HepG2 (cell line): ENCODE results near the gene LPXN. TPM values are rescaled to one million over a fixed set of nuclear protein-coding genes. Genes with fewer than 3 reads are reported as not detected.

ENCODE experiments used
- ATF4 ChIP-seq, 2 experiments: fragments of 450-650 bp in 1 of 2; sonication (generic) in 1 of 2; formaldehyde crosslinking; IDR thresholded peaks; 2 replicates each; pipeline versions ENCODE4 v1.5.0 to v1.8.0; 2020 to 2022; ENCODE audit warnings: mild to moderate bottlenecking in 1 of 2, missing genetic modification reagents in 1 of 2
- DDIT3 ChIP-seq: sonication (generic); formaldehyde crosslinking; IDR thresholded peaks from 2 replicates; pipeline ENCODE4 v1.4.0; 2020; ENCODE audit warnings: mild to moderate bottlenecking, missing genetic modification reagents
- DPF2 ChIP-seq: sonication (generic); formaldehyde crosslinking; IDR thresholded peaks from 2 replicates; pipeline ENCODE4 v1.4.0; 2020; ENCODE audit warnings: mild to moderate bottlenecking, low read depth, missing genetic modification reagents, borderline replicate concordance
- FOSL2 ChIP-seq: sonication (generic); formaldehyde crosslinking; IDR thresholded peaks from 2 replicates; pipeline ENCODE4 v1.4.0; 2020; ENCODE audit warnings: missing genetic modification reagents
- GATAD1 ChIP-seq: IDR thresholded peaks from 2 replicates; pipeline ENCODE4 v1.6.1; 2016; ENCODE audit warnings: missing genetic modification reagents, missing compliant biosample characterization
- JDP2 ChIP-seq: sonication (generic); formaldehyde crosslinking; IDR thresholded peaks from 2 replicates; pipeline ENCODE4 v1.8.1; 2022; ENCODE audit warnings: missing genetic modification reagents, borderline replicate concordance
- NR2F2 ChIP-seq: IDR thresholded peaks from 2 replicates; pipeline ENCODE4 v1.6.1; 2012; ENCODE audit warnings: low read depth, inconsistent platforms, borderline replicate concordance
- PHF20 ChIP-seq: sonication (generic); formaldehyde crosslinking; IDR thresholded peaks from 2 replicates; pipeline ENCODE4 v1.5.0; 2020; ENCODE audit warnings: mild to moderate bottlenecking, missing genetic modification reagents
- POLR2A ChIP-seq, 2 experiments: IDR thresholded peaks; 2 replicates each; pipeline ENCODE4 v1.6.1; 2011; ENCODE audit warnings: low read depth in 2 of 2, low read length in 2 of 2, mild to moderate bottlenecking in 1 of 2, moderate library complexity in 1 of 2; ENCODE audit not compliant: insufficient read depth in 1 of 2
- RBM22 ChIP-seq: fragments of 200-400 bp; formaldehyde crosslinking; optimal IDR thresholded peaks from 2 replicates; pipeline ENCODE3; 2017; ENCODE audit warnings: mild to moderate bottlenecking, low read length, moderate library complexity
- RELA ChIP-seq: sonication (generic); formaldehyde crosslinking; IDR thresholded peaks from 2 replicates; pipeline ENCODE4 v1.4.0; 2020; ENCODE audit warnings: missing genetic modification reagents
- THRA ChIP-seq: sonication (generic); formaldehyde crosslinking; IDR thresholded peaks from 2 replicates; pipeline ENCODE4 v1.4.0; 2020; ENCODE audit warnings: missing genetic modification reagents, borderline replicate concordance
- ZBTB44 ChIP-seq: sonication (generic); formaldehyde crosslinking; IDR thresholded peaks from 2 replicates; pipeline ENCODE4 v1.4.0; 2020; ENCODE audit warnings: missing genetic modification reagents
- ZFYVE20 ChIP-seq: sonication (generic); formaldehyde crosslinking; IDR thresholded peaks from 2 replicates; pipeline ENCODE4 v1.8.0; 2023; ENCODE audit warnings: low read depth, mild to moderate bottlenecking, moderate library complexity, missing genetic modification reagents, borderline replicate concordance
- ZHX1 ChIP-seq: sonication (generic); formaldehyde crosslinking; IDR thresholded peaks from 2 replicates; pipeline ENCODE4 v1.8.1; 2022; ENCODE audit warnings: low read depth, mild to moderate bottlenecking, missing genetic modification reagents
- ZMYM4 ChIP-seq: sonication (generic); formaldehyde crosslinking; IDR thresholded peaks from 2 replicates; pipeline ENCODE4 v1.8.1; 2023; ENCODE audit warnings: mild to moderate bottlenecking, missing genetic modification reagents
- ZNF101 ChIP-seq: sonication (generic); formaldehyde crosslinking; IDR thresholded peaks from 2 replicates; pipeline ENCODE4 v1.4.0; 2020; ENCODE audit warnings: mild to moderate bottlenecking, low read depth, missing genetic modification reagents, borderline replicate concordance
- ZNF703 ChIP-seq: sonication (generic); formaldehyde crosslinking; IDR thresholded peaks from 2 replicates; pipeline ENCODE4 v1.5.1; 2020; ENCODE audit warnings: missing genetic modification reagents, mild to moderate bottlenecking, moderate library complexity, borderline replicate concordance
- ZSCAN30 ChIP-seq: sonication (generic); formaldehyde crosslinking; IDR thresholded peaks from 2 replicates; pipeline ENCODE4 v1.5.0; 2020; ENCODE audit warnings: mild to moderate bottlenecking, missing genetic modification reagents
- ZXDC ChIP-seq: sonication (generic); formaldehyde crosslinking; IDR thresholded peaks from 2 replicates; pipeline ENCODE4 v1.5.0; 2020; ENCODE audit warnings: mild to moderate bottlenecking, missing genetic modification reagents
- polyA plus RNA-seq, 8 experiments: library from polyadenylated mRNA; depleted of rRNA in 3 of 8; stranded (reverse) in 7 of 8; unstranded in 1 of 8; fragments of >200 nt; fragmentation: Illumina TruSeq in 4 of 8; extraction: Trizol in 4 of 8; gene quantifications; 2 replicates each; pipeline versions ENCODE4 v1.2.1 to v1.2.3, GENCODE V29; 2011 to 2016; ENCODE audit warnings: low read depth in 4 of 8, missing spikeins in 1 of 8, mixed read lengths in 1 of 8; ENCODE audit not compliant: insufficient read depth in 1 of 8
- total RNA-seq, 5 experiments: library from RNA; depleted of rRNA; stranded (reverse); fragments of >200 nt; fragmentation: Illumina TruSeq; extraction: Trizol; gene quantifications; 2 replicates each; pipeline ENCODE4 v1.2.3, GENCODE V29; 2016; ENCODE audit warnings: low read depth in 1 of 5

LPXN gene
- total and polyA plus RNA-seq, 2 of the 13 experiments (the other 11 are each of a cell fraction or from before 2014, with no cell fraction given) = 1.7 to 3.5 TPM

- TF ChIP-seq THRA = no peak
- no peak for TF ChIP-seq PHF20 (CRISPR knock-in tag)
- no peak for TF ChIP-seq FOSL2 (CRISPR knock-in tag)
- TF ChIP-seq ZXDC = no peak
- no peak for TF ChIP-seq DPF2 (CRISPR knock-in tag)
- peak; percentile 30 for TF ChIP-seq ZMYM4 (CRISPR knock-in tag)
- TF ChIP-seq ZBTB44 (CRISPR knock-in tag) = no peak
- no peak for TF ChIP-seq GATAD1 (CRISPR knock-in tag)
- TF ChIP-seq ZSCAN30 (CRISPR knock-in tag) = no peak; the same call in 1 of the 2 replicates
- no peak for TF ChIP-seq RELA (CRISPR knock-in tag)
- no peak for TF ChIP-seq DDIT3 (CRISPR knock-in tag)
- no peak for TF ChIP-seq ZHX1 (CRISPR knock-in tag)
- no peak for TF ChIP-seq ZNF703 (CRISPR knock-in tag)
- TF ChIP-seq ATF4 (CRISPR knock-in tag; IDR thresholded peaks at IDR 0.05) = 0 out of 4 replicates have a peak, but pooled peaks of 1 of the 2 experiments have one; percentile 11
- TF ChIP-seq ZNF101 = no peak
- TF ChIP-seq POLR2A (IDR thresholded peaks at IDR 0.05; ENCODE audit: insufficient read depth in 1 of 2, low read depth in 2 of 2, low read length in 2 of 2) = peak; percentile 62 to 63; a peak in 2 of 4 replicates
- TF ChIP-seq ZFYVE20 (CRISPR knock-in tag) = no peak
- peak; percentile 32; the same call in 1 of the 2 replicates for TF ChIP-seq NR2F2
- TF ChIP-seq JDP2 = no peak
- TF ChIP-seq RBM22 = peak; percentile 50
Measured at GRCh38 chr11:58578635-58579191, 3.1 kb upstream of the LPXN start, which contains the start of gene ZFP91 (continued).
